ENCODE data around the gene SPINDOC. TPM values are rescaled to one million over a fixed set of nuclear protein-coding genes. Genes with fewer than 3 reads are reported as not detected.

Gene SPINDOC
- total RNA-seq, 1 donor from 2014 or later = 60.1 TPM

DNA sequence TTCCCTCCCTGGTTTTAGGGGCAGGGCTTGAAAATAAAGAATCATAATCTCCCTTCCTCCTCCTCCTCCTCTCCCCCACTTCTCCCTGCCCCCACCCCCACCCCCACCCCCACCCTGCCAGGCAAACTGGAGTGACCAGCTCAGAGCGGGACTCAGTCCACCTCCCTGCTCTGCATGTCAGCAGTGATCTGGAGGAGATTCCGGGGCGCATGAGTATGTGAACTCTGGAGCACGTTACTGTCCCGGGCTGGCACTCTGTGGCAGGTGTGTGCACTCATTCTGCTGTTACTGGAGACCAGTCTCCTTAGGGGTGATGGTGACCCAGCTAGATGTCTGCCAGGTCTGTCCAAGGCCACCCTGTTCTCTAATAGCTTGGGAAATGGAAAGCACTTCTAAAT lies 59.5 kb downstream of the SPINDOC start:
- Mint-ChIP-seq H3K4me3 (no peak overlapping the region), H3K36me3 (no peaks in the 10 kb centered on the region), H3K27me3 (ENCODE audit: low read depth) (no peaks in the 10 kb centered on the region), H3K27ac (peak overlapping the region; percentile 84), H3K9me3 (no peaks in the 10 kb centered on the region), H3K4me1 (peaks cover 50% of the 10 kb centered on the region)
- no peak for DNase-seq (ENCODE audit: low spot score in 2 of 2, unreplicated experiment in 2 of 2)
- TF ChIP-seq, protein P1, sequence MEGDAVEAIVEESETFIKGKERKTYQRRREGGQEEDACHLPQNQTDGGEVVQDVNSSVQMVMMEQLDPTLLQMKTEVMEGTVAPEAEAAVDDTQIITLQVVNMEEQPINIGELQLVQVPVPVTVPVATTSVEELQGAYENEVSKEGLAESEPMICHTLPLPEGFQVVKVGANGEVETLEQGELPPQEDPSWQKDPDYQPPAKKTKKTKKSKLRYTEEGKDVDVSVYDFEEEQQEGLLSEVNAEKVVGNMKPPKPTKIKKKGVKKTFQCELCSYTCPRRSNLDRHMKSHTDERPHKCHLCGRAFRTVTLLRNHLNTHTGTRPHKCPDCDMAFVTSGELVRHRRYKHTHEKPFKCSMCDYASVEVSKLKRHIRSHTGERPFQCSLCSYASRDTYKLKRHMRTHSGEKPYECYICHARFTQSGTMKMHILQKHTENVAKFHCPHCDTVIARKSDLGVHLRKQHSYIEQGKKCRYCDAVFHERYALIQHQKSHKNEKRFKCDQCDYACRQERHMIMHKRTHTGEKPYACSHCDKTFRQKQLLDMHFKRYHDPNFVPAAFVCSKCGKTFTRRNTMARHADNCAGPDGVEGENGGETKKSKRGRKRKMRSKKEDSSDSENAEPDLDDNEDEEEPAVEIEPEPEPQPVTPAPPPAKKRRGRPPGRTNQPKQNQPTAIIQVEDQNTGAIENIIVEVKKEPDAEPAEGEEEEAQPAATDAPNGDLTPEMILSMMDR (IDR thresholded peaks at IDR 0.05; ENCODE audit: unreplicated experiment) = no peak

GRCh38 chr11:63873311-63873710 lies 60.1 kb downstream of the SPINDOC start:
- no peaks in the 10 kb centered on the region for H3K36me3 Mint-ChIP-seq
- TF ChIP-seq, protein P1 (IDR thresholded peaks at IDR 0.05; ENCODE audit: unreplicated experiment) = no peak
- no peak overlapping the region for H3K4me3 Mint-ChIP-seq
- DNase-seq (ENCODE audit: low spot score in 2 of 2, unreplicated experiment in 2 of 2) = no peak
- H3K9me3 Mint-ChIP-seq = no peaks in the 10 kb centered on the region
- no peaks in the 10 kb centered on the region for H3K27me3 Mint-ChIP-seq (ENCODE audit: low read depth)
- H3K27ac Mint-ChIP-seq = peak overlapping the region; percentile 84
- H3K4me1 Mint-ChIP-seq = peaks cover 52% of the 10 kb centered on the region

DNA sequence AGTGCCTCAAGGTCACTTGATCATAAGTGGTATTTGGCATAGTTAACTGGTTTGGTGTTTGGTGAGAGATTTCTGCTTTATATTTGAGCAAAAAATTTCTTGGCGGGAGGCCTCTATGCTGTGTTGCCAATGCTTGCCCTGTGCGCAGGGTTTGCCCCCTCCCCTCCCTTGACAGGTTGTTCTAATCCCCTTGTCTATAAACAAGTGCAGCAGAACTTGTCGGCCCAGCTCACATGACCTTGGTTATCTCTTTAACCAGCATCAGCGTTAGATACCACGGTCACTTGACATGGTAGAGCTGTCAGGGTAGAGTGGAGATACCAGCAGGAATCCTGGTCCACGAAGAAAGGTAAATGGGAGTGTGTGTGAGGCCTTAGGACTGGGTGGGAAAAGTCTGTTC lies 61.3 kb downstream of the SPINDOC start:
- H3K9me3 Mint-ChIP-seq = no peaks in the 10 kb centered on the region
- TF ChIP-seq, protein P1 (IDR thresholded peaks at IDR 0.05; ENCODE audit: unreplicated experiment) = no peak
- no peak overlapping the region for H3K4me3 Mint-ChIP-seq
- H3K27ac Mint-ChIP-seq = peak overlapping the region; percentile 53
- H3K4me1 Mint-ChIP-seq = peaks cover 46% of the 10 kb centered on the region
- H3K27me3 Mint-ChIP-seq (ENCODE audit: low read depth) = no peaks in the 10 kb centered on the region
- no peak for DNase-seq (ENCODE audit: low spot score in 2 of 2, unreplicated experiment in 2 of 2)
- H3K36me3 Mint-ChIP-seq = no peaks in the 10 kb centered on the region

DNA sequence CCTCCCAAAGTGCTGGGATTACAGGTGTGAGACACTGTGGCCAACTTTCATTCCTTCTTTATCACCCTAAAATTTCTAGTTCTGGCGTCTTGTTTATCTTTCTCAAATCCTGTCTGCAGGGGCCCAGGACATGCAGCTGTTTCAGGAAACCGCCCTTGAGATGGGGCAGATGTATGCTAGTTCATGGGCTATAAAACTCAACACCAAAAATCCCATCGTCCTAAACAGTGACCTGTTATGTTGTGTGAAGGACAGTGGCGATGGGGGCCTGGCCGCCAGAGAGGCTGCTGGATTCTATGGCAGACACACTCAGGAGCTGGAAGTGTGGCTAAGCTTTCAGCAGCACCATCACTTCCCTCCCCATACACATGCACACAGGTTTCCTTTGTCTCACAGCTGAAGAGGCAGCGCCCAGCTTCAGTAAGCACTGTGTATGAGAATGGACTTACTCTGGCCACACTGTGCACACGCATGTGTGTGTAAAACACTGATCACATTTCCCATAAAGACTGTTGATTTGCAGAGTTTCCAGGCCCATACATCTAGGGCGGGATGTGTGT lies 62.3 kb downstream of the SPINDOC start:
- no peaks in the 10 kb centered on the region for H3K9me3 Mint-ChIP-seq
- peaks cover 46% of the 10 kb centered on the region for H3K4me1 Mint-ChIP-seq
- no peak overlapping the region for H3K4me3 Mint-ChIP-seq
- no peak for DNase-seq (ENCODE audit: low spot score in 2 of 2, unreplicated experiment in 2 of 2)
- no peaks in the 10 kb centered on the region for H3K36me3 Mint-ChIP-seq
- H3K27me3 Mint-ChIP-seq (ENCODE audit: low read depth) = no peaks in the 10 kb centered on the region
- TF ChIP-seq, protein P1 (IDR thresholded peaks at IDR 0.05; ENCODE audit: unreplicated experiment) = no peak
- no peak overlapping the region for H3K27ac Mint-ChIP-seq

DNA sequence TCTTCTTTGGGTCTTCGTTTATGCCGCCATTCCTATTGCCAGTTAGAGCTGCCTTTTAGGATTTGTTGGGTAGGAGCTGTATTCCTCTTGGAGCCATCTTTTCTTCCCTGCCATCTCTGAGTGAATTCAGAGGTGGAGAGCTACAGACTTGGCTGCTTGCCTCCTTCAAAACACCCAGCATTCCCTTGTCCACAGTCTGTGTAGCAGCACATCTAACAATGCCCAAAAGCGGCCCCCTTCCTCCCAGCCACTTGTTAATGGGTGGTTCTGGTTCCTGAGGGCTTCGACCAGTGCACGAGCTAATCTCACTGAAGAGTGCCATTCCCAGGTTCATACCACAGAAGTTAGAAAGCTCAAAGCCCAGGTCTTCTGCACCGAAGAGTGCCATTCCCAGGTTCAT lies 63.4 kb downstream of the SPINDOC start:
- Mint-ChIP-seq H3K4me1 (peaks cover 42% of the 10 kb centered on the region), H3K4me3 (no peak overlapping the region), H3K36me3 (no peaks in the 10 kb centered on the region), H3K27ac (no peak overlapping the region), H3K27me3 (ENCODE audit: low read depth) (no peaks in the 10 kb centered on the region), H3K9me3 (no peaks in the 10 kb centered on the region)
- DNase-seq (ENCODE audit: low spot score in 2 of 2, unreplicated experiment in 2 of 2) = no peak
- TF ChIP-seq, protein P1 (IDR thresholded peaks at IDR 0.05; ENCODE audit: unreplicated experiment) = no peak

Other genes with a start within 250 kb of the SPINDOC start
- 0.89 to 1.6 TPM (median 1.5 TPM) in 3 replicates for gene PLAAT3, start 199.0 kb upstream of the SPINDOC start, total RNA-seq
- 19.6 to 21.6 TPM (median 20.0 TPM) in 3 replicates for gene ATL3, start 142.1 kb upstream of the SPINDOC start, total RNA-seq
- 92.4 to 93.5 TPM (median 93.2 TPM) in 3 replicates for gene RTN3, start 132.0 kb upstream of the SPINDOC start, total RNA-seq
- gene ZFTA, start 44.7 kb upstream of the SPINDOC start, total RNA-seq = 56.8 to 62.1 TPM (median 58.5 TPM) in 3 replicates
- 48.8 to 51.5 TPM (median 51.2 TPM) in 3 replicates for gene MARK2, start 25.7 kb downstream of the SPINDOC start, total RNA-seq
- 28.6 to 33.7 TPM (median 30.6 TPM) in 3 replicates for gene RCOR2, start 103.7 kb downstream of the SPINDOC start, total RNA-seq
- 50.7 to 53.7 TPM (median 51.4 TPM) in 3 replicates for gene NAA40, start 125.5 kb downstream of the SPINDOC start, total RNA-seq
- 169 to 178 TPM (median 177 TPM) in 3 replicates for gene COX8A, start 161.2 kb downstream of the SPINDOC start, total RNA-seq
- 98.0 to 99.7 TPM (median 98.7 TPM) in 3 replicates for gene OTUB1, start 173.0 kb downstream of the SPINDOC start, total RNA-seq
- gene FLRT1, start 222.5 kb downstream of the SPINDOC start, total RNA-seq = 7.1 to 7.9 TPM (median 7.3 TPM) in 3 replicates